IMR-90 (cell line): ENCODE results near the gene COL4A2. TPM values are rescaled to one million over a fixed set of nuclear protein-coding genes. Genes with fewer than 3 reads are reported as not detected.

Experiments
- ATAC-seq: fragments of 200-7000 bp; cut with Tn5 transposase; 2 replicates; pipeline ENCODE4 v1.9.1; 2020; ENCODE audit warnings: low read depth, mild to moderate bottlenecking, moderate library complexity
- BruUV-seq: library from RNA; stranded (reverse); fragments of 400-500 nt; replicated peaks from 2 replicates; lab custom pipeline; 2021; lab: Mats Ljungman, UMichigan
- CTCF ChIA-PET: fragments of 300-600 bp; formaldehyde crosslinking; extraction: SDS; loops from one replicate; lab custom pipeline; 2021; ENCODE audit warnings: antibody characterized with exemption; lab: Yijun Ruan, JAX
- POLR2A ChIA-PET: fragments of 300-600 bp; sonication (Branson Sonifier 250); formaldehyde crosslinking; loops from one replicate; lab custom pipeline; 2022; ENCODE audit warnings: antibody characterized with exemption; ENCODE audit not compliant: unreplicated experiment; lab: Charles Lee
- DNase-seq: peaks from one replicate; pipeline ENCODE4 v3.0.0; 2013
- H2AFZ ChIP-seq: replicated peaks from 2 replicates; pipeline ENCODE3; 2013; ENCODE audit warnings: low read length, mild to moderate bottlenecking; ENCODE audit not compliant: poor library complexity
- H2AK5ac ChIP-seq: 2 replicates; pipeline ENCODE4 v1.6.1; 2013; ENCODE audit warnings: low read depth, low read length, inconsistent platforms
- H2AK9ac ChIP-seq: replicated peaks from 2 replicates; pipeline ENCODE3; 2013; ENCODE audit warnings: mild to moderate bottlenecking, low read depth, low read length, moderate library complexity; ENCODE audit not compliant: poor library complexity
- H2BK120ac ChIP-seq: 2 replicates; pipeline ENCODE4 v1.6.1; 2013; ENCODE audit warnings: low read depth, low read length, inconsistent platforms
- H2BK15ac ChIP-seq: 3 replicates; pipeline ENCODE4 v1.6.1; 2013; ENCODE audit warnings: low read depth, low read length, inconsistent platforms
- H2BK20ac ChIP-seq: 2 replicates; pipeline ENCODE4 v1.6.1; 2013; ENCODE audit warnings: low read depth, mild to moderate bottlenecking, inconsistent platforms, low read length, moderate library complexity
- H2BK5ac ChIP-seq: 2 replicates; pipeline ENCODE4 v1.6.1; 2013; ENCODE audit warnings: mild to moderate bottlenecking, low read depth, low read length, inconsistent platforms; ENCODE audit not compliant: poor library complexity, severe bottlenecking
- H3K14ac ChIP-seq: replicated peaks from 2 replicates; pipeline ENCODE4 v1.6.1; 2013; ENCODE audit warnings: low read depth, low read length, inconsistent platforms
- H3K18ac ChIP-seq: 2 replicates; pipeline ENCODE4 v1.6.1; 2013; ENCODE audit warnings: low read depth, low read length, control low read depth
- H3K23ac ChIP-seq: 2 replicates; pipeline ENCODE4 v1.6.1; 2013; ENCODE audit warnings: low read depth, low read length, inconsistent platforms
- H3K27ac ChIP-seq: 2 replicates; pipeline ENCODE4 v1.5.1; 2013; ENCODE audit warnings: mild to moderate bottlenecking, control low read depth, low read length; ENCODE audit not compliant: insufficient read depth
- H3K27me3 ChIP-seq: 2 replicates; pipeline ENCODE4 v1.6.1; 2013; ENCODE audit warnings: low read length; ENCODE audit not compliant: control insufficient read depth, insufficient read depth
- H3K36me3 ChIP-seq: 2 replicates; pipeline ENCODE4 v1.6.1; 2013; ENCODE audit warnings: low read length, mixed read lengths; ENCODE audit not compliant: control insufficient read depth, insufficient read depth
- H3K4ac ChIP-seq: 2 replicates; pipeline ENCODE4 v1.6.1; 2013; ENCODE audit warnings: low read depth, low read length, inconsistent platforms
- H3K4me1 ChIP-seq: 2 replicates; pipeline ENCODE4 v1.6.1; 2013; ENCODE audit warnings: low read length, mixed read lengths; ENCODE audit not compliant: control insufficient read depth, insufficient read depth
- H3K4me2 ChIP-seq: 2 replicates; pipeline ENCODE4 v1.6.1; 2013; ENCODE audit warnings: low read depth, mild to moderate bottlenecking, control low read depth, low read length, moderate library complexity
- H3K4me3 ChIP-seq: 2 replicates; pipeline ENCODE4 v1.5.1; 2013; ENCODE audit warnings: low read depth, mild to moderate bottlenecking, control low read depth, low read length, moderate library complexity; ENCODE audit not compliant: insufficient read depth
- H3K56ac ChIP-seq: 2 replicates; pipeline ENCODE4 v1.6.1; 2013; ENCODE audit warnings: low read length, inconsistent platforms; ENCODE audit not compliant: insufficient read depth; ENCODE audit errors: extremely low read depth
- H3K79me1 ChIP-seq, 2 experiments: 2 replicates each; pipeline ENCODE4 v1.6.1; 2013; ENCODE audit warnings: low read length in 2 of 2, inconsistent platforms in 1 of 2, low read depth in 1 of 2
- H3K9ac ChIP-seq: 2 replicates; pipeline ENCODE4 v1.6.1; 2013; ENCODE audit warnings: low read depth, low read length, control low read depth
- H3K9me1 ChIP-seq: 2 replicates; pipeline ENCODE4 v1.6.1; 2013; ENCODE audit warnings: low read length, inconsistent platforms; ENCODE audit not compliant: insufficient read depth
- H3K9me3 ChIP-seq: 2 replicates; pipeline ENCODE4 v1.6.1; 2013; ENCODE audit warnings: low read length; ENCODE audit not compliant: control insufficient read depth, insufficient read depth
- H4K20me1 ChIP-seq: 2 replicates; pipeline ENCODE4 v1.6.1; 2013; ENCODE audit warnings: low read length, inconsistent platforms; ENCODE audit not compliant: insufficient read depth
- H4K5ac ChIP-seq: 2 replicates; pipeline ENCODE4 v1.6.1; 2013; ENCODE audit warnings: mild to moderate bottlenecking, low read depth, low read length, control low read depth
- H4K8ac ChIP-seq, 2 experiments: 2 replicates each; pipeline ENCODE4 v1.6.1; 2013; ENCODE audit warnings: low read depth in 2 of 2, low read length in 2 of 2, control low read depth in 1 of 2, inconsistent platforms in 1 of 2
- H4K91ac ChIP-seq: 2 replicates; pipeline ENCODE4 v1.6.1; 2013; ENCODE audit warnings: low read depth, low read length, inconsistent platforms; ENCODE audit not compliant: insufficient read depth
- CEBPB ChIP-seq: IDR thresholded peaks from 2 replicates; pipeline ENCODE4 v1.6.1; 2012; ENCODE audit warnings: low read depth, low read length, improper control_type of control experiment
- FOS ChIP-seq: fragments of 150-350 bp; IDR thresholded peaks from 2 replicates; pipeline ENCODE4 v1.6.1; 2016; ENCODE audit warnings: low read depth, low read length
- MAZ ChIP-seq: IDR thresholded peaks from 2 replicates; pipeline ENCODE4 v1.6.1; 2012; ENCODE audit warnings: low read depth, mild to moderate bottlenecking, low read length, improper control_type of control experiment, moderate library complexity, borderline replicate concordance
- WGBS, 2 experiments: methylation state at CpG; one replicate each; pipeline versions ENCODE4 v1.1.5 to v1.1.7; 2013; ENCODE audit warnings: missing lambda C conversion rate in 2 of 2; ENCODE audit not compliant: insufficient read length in 1 of 2; ENCODE audit errors: extremely low coverage in 2 of 2; 5-methylcytosine and 5-hydroxymethylcytosine counted together
- dilution Hi-C: fragments of 300-500 bp; cut with HindIII; formaldehyde crosslinking; loops from one replicate; pipeline ENCODE4 v1.14.3; 2018; ENCODE audit warnings: low sequenced_read_pairs; ENCODE audit not compliant: unreplicated experiment
- in situ Hi-C: fragments of 300-500 bp; cut with MboI; formaldehyde crosslinking; loops from 3 replicates; pipeline ENCODE4 v1.14.3; 2019; ENCODE audit warnings: low sequenced_read_pairs, inconsistent platforms, mixed read lengths
- intact Hi-C: fragments of 100-400 bp; cut with micrococcal nuclease; formaldehyde crosslinking; loops from 2 replicates; pipeline ENCODE4 v1.10.0; 2022
- polyA plus RNA-seq, 3 experiments: library from polyadenylated mRNA; depleted of rRNA; stranded (reverse); fragments of >200 nt; gene quantifications; 2 replicates each; pipeline ENCODE4 v1.2.3, GENCODE V29; 2012; ENCODE audit warnings: low replicate concordance in 1 of 3
- total RNA-seq: library from RNA; depleted of rRNA; stranded (reverse); fragments of >200 nt; gene quantifications from 2 replicates; pipeline ENCODE4 v1.2.3, GENCODE V29; 2012

The COL4A2 gene
- total and polyA plus RNA-seq, 2 of the 4 experiments (the other 2 are of a cell fraction) = 90.7 to 457 TPM

DNA sequence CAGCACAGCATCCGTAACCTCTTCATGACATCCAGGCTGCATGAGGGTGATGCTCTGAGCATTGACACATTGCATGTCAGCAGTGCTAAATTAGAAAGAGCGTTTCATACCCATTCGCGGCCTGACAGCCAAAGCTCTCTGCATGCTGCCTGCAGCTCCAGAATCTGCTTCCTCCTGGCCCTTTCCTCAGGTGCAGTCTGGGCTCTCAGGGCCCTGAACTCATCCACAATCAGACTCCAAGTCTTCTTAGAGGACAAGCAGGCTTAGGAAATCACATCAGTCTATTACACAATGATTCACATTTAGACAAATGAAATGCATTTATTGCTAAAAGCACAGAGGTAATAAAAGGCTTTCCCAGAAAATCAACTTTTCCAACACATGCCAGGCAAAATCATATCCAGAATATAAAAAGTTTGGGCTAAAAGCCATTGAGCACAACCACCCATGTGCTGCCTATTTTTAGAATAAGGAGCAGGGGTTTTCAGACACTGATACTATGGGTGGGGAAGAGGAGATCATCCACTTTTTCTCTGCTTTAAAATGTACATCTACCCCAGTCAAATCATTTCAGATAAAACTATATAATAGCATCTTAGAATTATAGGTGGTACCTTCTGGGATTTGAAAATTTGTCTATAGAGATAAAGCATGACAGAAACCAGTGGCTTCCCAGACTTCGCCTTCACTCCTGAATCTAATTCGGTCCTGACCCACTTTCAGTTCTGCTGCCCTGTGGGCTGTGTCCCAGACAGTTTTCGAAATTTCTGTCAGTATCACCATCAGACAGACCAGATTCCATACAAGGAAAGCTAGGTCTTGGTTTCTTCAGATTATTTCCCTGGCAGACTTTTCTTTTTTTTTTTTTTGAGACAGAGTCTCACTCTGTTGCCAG is 109.3 kb downstream of the COL4A2 start:
- Histone ChIP-seq H2AFZ (no peak overlapping the region), H3K9ac (no peak overlapping the region), H3K23ac (no peak overlapping the region), H3K9me1 (peaks cover 40% of the 10 kb centered on the region), H3K4ac (no peak overlapping the region), H2BK5ac (no peak overlapping the region), H2AK9ac (no peak overlapping the region), H2BK20ac (no peak overlapping the region), H4K91ac (no peak overlapping the region), H3K79me1 (peaks cover 60 to 91% of the 10 kb centered on the region in 2 experiments), H2BK15ac (no peak overlapping the region), H3K27me3 (no peaks in the 10 kb centered on the region), H4K5ac (no peak overlapping the region), H4K20me1 (peaks cover 12% of the 10 kb centered on the region), H2BK120ac (no peak overlapping the region), H3K36me3 (peaks cover 39% of the 10 kb centered on the region), H3K14ac (no peak overlapping the region), H3K56ac (no peak overlapping the region), H2AK5ac (0 out of 2 replicates have a peak overlapping the region, but pooled peaks have one; percentile 18), H3K18ac (no peak overlapping the region), H3K4me3 (no peak overlapping the region), H3K4me1 (peaks cover 23% of the 10 kb centered on the region), H3K27ac (peak overlapping the region; percentile 56; the same call in 1 of the 2 replicates), H4K8ac (peak overlapping the region in 1 of 2 experiments; percentile 6; a peak in 1 of 4 replicates), H3K9me3 (no peaks in the 10 kb centered on the region), H3K4me2 (no peak overlapping the region)
- POLR2A ChIA-PET = no interaction called here
- TF ChIP-seq MAZ = no peak
- TF ChIP-seq FOS = no peak
- peak; percentile 64 for TF ChIP-seq CEBPB
- ATAC-seq (no peak), DNase-seq (peak; percentile 29)
- no TSS peak for BruUV-seq
- in situ Hi-C loops (no loop called here), intact Hi-C loops (no loop called here), dilution Hi-C loops (no loop called here)
- 96% methylated on average over 4 of the region's 7 CpGs; no CpG with 5 or more reads in 1 of the 2 experiments for WGBS, 2 experiments
- CTCF ChIA-PET = interaction anchor here (1.0 kb wide), 1 partner anchor 157 kb away, joined by 3 read pairs; no protein-coding TSS in a partner anchor
